HepG2 (cell line): ENCODE measurements around the gene SLC26A2. TPM values are rescaled to one million over a fixed set of nuclear protein-coding genes. Genes with fewer than 3 reads are reported as not detected.

Experiments
- ATAC-seq: fragments of 200-7000 bp; cut with Tn5 transposase; 3 replicates; pipeline ENCODE4 v1.9.1; 2020; ENCODE audit warnings: mild to moderate bottlenecking, moderate library complexity
- BruUV-seq: library from RNA; stranded (reverse); fragments of 400-500 nt; replicated peaks from 2 replicates; lab custom pipeline; 2021; lab: Mats Ljungman, UMichigan
- CTCF ChIA-PET: fragments of 300-600 bp; formaldehyde crosslinking; extraction: SDS; loops from one replicate; lab custom pipeline; 2021; ENCODE audit warnings: low total read pairs, inconsistent platforms, low intra/inter-chr PET ratio; lab: Yijun Ruan, JAX
- POLR2A ChIA-PET: fragments of 350-600 bp; sonication (Branson Sonifier 250); formaldehyde crosslinking; loops from one replicate; lab custom pipeline; 2020; ENCODE audit warnings: antibody characterized with exemption, inconsistent platforms; lab: Yijun Ruan, JAX
- DNase-seq: peaks from one replicate; pipeline ENCODE4 v3.0.0-alpha.2; 2015; ENCODE audit warnings: low spot score
- FAIRE-seq: peaks from 3 replicates; lab custom pipeline; 2011; peaks lifted over from hg19 to GRCh38; lab: Jason Lieb, UNC
- H2AFZ ChIP-seq: one replicate; pipeline ENCODE4 v1.6.1; 2011; ENCODE audit warnings: low read length, inconsistent platforms
- H3K27ac ChIP-seq: fragments of 300-600 bp; 3 replicates; pipeline ENCODE4 v1.8.0; 2011; ENCODE audit warnings: mixed run types, mild to moderate bottlenecking, mixed read lengths, low read length, inconsistent platforms; ENCODE audit not compliant: insufficient read depth; ENCODE audit errors: extremely low read length
- H3K27me3 ChIP-seq, 2 experiments: fragments of 200-600 bp in 1 of 2; 2 replicates in 1 of 2; 3 replicates in 1 of 2; pipeline versions ENCODE4 v1.6.0 to v1.8.0; 2011; ENCODE audit warnings: low read length in 2 of 2, mild to moderate bottlenecking in 2 of 2, moderate library complexity in 2 of 2, inconsistent platforms in 1 of 2; ENCODE audit not compliant: insufficient read depth in 2 of 2, control insufficient read depth in 1 of 2
- H3K36me3 ChIP-seq, 2 experiments: fragments of 200-600 bp in 1 of 2; replicated peaks in 1 of 2; 2 replicates in 1 of 2; 3 replicates in 1 of 2; pipeline versions ENCODE4 v1.5.1 to v1.8.0; 2011; ENCODE audit warnings: low read length in 2 of 2, inconsistent platforms in 1 of 2; ENCODE audit not compliant: insufficient read depth in 2 of 2, control insufficient read depth in 1 of 2
- H3K4me1 ChIP-seq: 2 replicates; pipeline ENCODE4 v1.5.1; 2012; ENCODE audit warnings: low read length, inconsistent platforms; ENCODE audit not compliant: insufficient read depth
- H3K4me2 ChIP-seq: 2 replicates; pipeline ENCODE4 v1.6.0; 2011; ENCODE audit warnings: low read depth, low read length, inconsistent platforms
- H3K4me3 ChIP-seq, 3 experiments: fragments of 200-600 bp in 1 of 3; sonication (generic), shearing (Covaris generic) in 1 of 3; replicated peaks in 1 of 3; 2 replicates each; pipeline ENCODE4 v1.5.1; 2011 to 2016; ENCODE audit warnings: low read length in 3 of 3, inconsistent platforms in 2 of 3, low read depth in 2 of 3, mild to moderate bottlenecking in 2 of 3, control low read depth in 1 of 3, mixed read lengths in 1 of 3; ENCODE audit not compliant: insufficient read depth in 1 of 3
- H3K79me2 ChIP-seq: one replicate; pipeline ENCODE4 v1.6.1; 2011; ENCODE audit warnings: low read length, inconsistent platforms; ENCODE audit not compliant: insufficient read depth
- H3K9ac ChIP-seq: 2 replicates; pipeline ENCODE4 v1.6.0; 2011; ENCODE audit warnings: mild to moderate bottlenecking, low read depth, low read length, inconsistent platforms; ENCODE audit not compliant: insufficient read depth
- H3K9me3 ChIP-seq: 2 replicates; pipeline ENCODE4 v1.5.1; 2012; ENCODE audit warnings: mild to moderate bottlenecking, low read length
- H4K20me1 ChIP-seq: 2 replicates; pipeline ENCODE4 v1.6.0; 2011; ENCODE audit warnings: inconsistent platforms, mild to moderate bottlenecking, low read length, moderate library complexity; ENCODE audit not compliant: insufficient read depth
- MEF2D ChIP-seq: sonication (generic); formaldehyde crosslinking; IDR thresholded peaks from 2 replicates; pipeline ENCODE4 v1.5.1; 2020; ENCODE audit warnings: mild to moderate bottlenecking, missing genetic modification reagents
- POGK ChIP-seq: sonication (generic); formaldehyde crosslinking; conservative IDR thresholded peaks from 2 replicates; pipeline ENCODE4 v1.8.0; 2022; ENCODE audit warnings: mild to moderate bottlenecking, moderate library complexity, missing genetic modification reagents
- PRDM4 ChIP-seq: sonication (generic); formaldehyde crosslinking; IDR thresholded peaks from 2 replicates; pipeline ENCODE4 v1.9.0; 2021; ENCODE audit warnings: missing genetic modification reagents, borderline replicate concordance
- RORA ChIP-seq: sonication (generic); formaldehyde crosslinking; IDR thresholded peaks from 2 replicates; pipeline ENCODE4 v1.5.0; 2020; ENCODE audit warnings: mild to moderate bottlenecking, missing genetic modification reagents, moderate library complexity
- ZNF414 ChIP-seq: sonication (generic); formaldehyde crosslinking; IDR thresholded peaks from 2 replicates; pipeline ENCODE4 v1.5.0; 2020; ENCODE audit warnings: missing genetic modification reagents
- ZNF460 ChIP-seq: sonication (generic); formaldehyde crosslinking; IDR thresholded peaks from 2 replicates; pipeline ENCODE4 v1.5.1; 2020; ENCODE audit warnings: missing genetic modification reagents, mild to moderate bottlenecking, borderline replicate concordance
- ZNF614 ChIP-seq: IDR thresholded peaks from 2 replicates; pipeline ENCODE4 v1.6.1; 2018; ENCODE audit warnings: missing biosample characterization, missing genetic modification reagents, inconsistent platforms, borderline replicate concordance
- ZNF619 ChIP-seq: sonication (generic); formaldehyde crosslinking; IDR thresholded peaks from 2 replicates; pipeline ENCODE4 v1.4.0; 2020; ENCODE audit warnings: mild to moderate bottlenecking, missing genetic modification reagents
- ZNF761 ChIP-seq: sonication (generic); formaldehyde crosslinking; conservative IDR thresholded peaks from 2 replicates; pipeline ENCODE4 v1.4.0; 2020; ENCODE audit warnings: mild to moderate bottlenecking, missing genetic modification reagents
- ZNF770 ChIP-seq: sonication (generic); formaldehyde crosslinking; IDR thresholded peaks from 2 replicates; pipeline ENCODE4 v1.5.0; 2020; ENCODE audit warnings: mild to moderate bottlenecking, missing genetic modification reagents
- WGBS: methylation state at CpG from one replicate; pipeline ENCODE4 v1.1.6; 2017; ENCODE audit warnings: low lambda C conversion rate; 5-methylcytosine and 5-hydroxymethylcytosine counted together
- in situ Hi-C: cut with HindIII; loops from 2 replicates; pipeline ENCODE4 v1.10.0; 2017; ENCODE audit warnings: low pct_unique_long_range_greater_than_20kb; ENCODE audit not compliant: extremely low pct_ligation_motif_present
- intact Hi-C: fragments of 100-400 bp; cut with micrococcal nuclease; formaldehyde crosslinking; loops from one replicate; pipeline ENCODE4 v1.10.0; 2022; ENCODE audit not compliant: unreplicated experiment
- polyA plus RNA-seq, 8 experiments: library from polyadenylated mRNA; depleted of rRNA in 3 of 8; stranded (reverse) in 7 of 8; unstranded in 1 of 8; fragments of >200 nt; fragmentation: Illumina TruSeq in 4 of 8; extraction: Trizol in 4 of 8; gene quantifications; 2 replicates each; pipeline versions ENCODE4 v1.2.1 to v1.2.3, GENCODE V29; 2011 to 2016; ENCODE audit warnings: low read depth in 4 of 8, missing spikeins in 1 of 8, mixed read lengths in 1 of 8; ENCODE audit not compliant: insufficient read depth in 1 of 8
- total RNA-seq, 5 experiments: library from RNA; depleted of rRNA; stranded (reverse); fragments of >200 nt; fragmentation: Illumina TruSeq; extraction: Trizol; gene quantifications; 2 replicates each; pipeline ENCODE4 v1.2.3, GENCODE V29; 2016; ENCODE audit warnings: low read depth in 1 of 5

SLC26A2 gene
- total and polyA plus RNA-seq, 2 of the 13 experiments (the other 11 are each of a cell fraction or from before 2014, with no cell fraction given): 2.2 to 7.9 TPM

- H3K9me3 ChIP-seq: 0 out of 2 replicates have a peak, but pooled peaks cover under 1% of the 10 kb centered on the region
- FAIRE-seq: no peak
- BruUV-seq: no TSS peak
- no peak overlapping the region for H3K4me2 ChIP-seq
- H3K4me1 ChIP-seq: no peaks in the 10 kb centered on the region
- POLR2A ChIA-PET: interaction anchor here (0.6 to 2.1 kb wide), 3 partner anchors 9 to 18 kb away, joined by 3 to 4 read pairs (median 3); partner anchors contain the start of genes HMGXB3 and TIGD6
- in situ Hi-C loops (no loop called here), intact Hi-C loops (no loop called here)
- TF ChIP-seq ZNF761 (no peak), ZNF414 (no peak), ZNF460 (CRISPR knock-in tag) (no peak)
- no peak for ATAC-seq
- DNase-seq: no peak
- H3K36me3 ChIP-seq: peaks cover 37 to 83% of the 10 kb centered on the region in 2 experiments
- H3K27ac ChIP-seq: no peak overlapping the region
- CTCF ChIA-PET: no interaction called here
- H3K9ac ChIP-seq: no peak overlapping the region
- no peak overlapping the region for H3K4me3 ChIP-seq
- no peaks in the 10 kb centered on the region for H3K27me3 ChIP-seq
- 94% methylated on average over 6 of the region's 6 CpGs for WGBS
- no peak overlapping the region for H2AFZ ChIP-seq
- H3K79me2 ChIP-seq: peaks cover 5% of the 10 kb centered on the region
- no peaks in the 10 kb centered on the region for H4K20me1 ChIP-seq
These were observed 49.3 kb downstream of the SLC26A2 start for GRCh38 chr5:150009671-150010387.

GRCh38 chr5:150013931-150014330 is 53.4 kb downstream of the SLC26A2 start:
- Histone ChIP-seq H3K4me1 (peaks cover 10% of the 10 kb centered on the region), H3K9ac (no peak overlapping the region), H3K79me2 (peaks cover 4% of the 10 kb centered on the region), H3K4me2 (no peak overlapping the region), H3K4me3 (no peak overlapping the region), H2AFZ (no peak overlapping the region), H3K27me3 (no peaks in the 10 kb centered on the region), H4K20me1 (no peaks in the 10 kb centered on the region), H3K36me3 (peaks cover 45 to 84% of the 10 kb centered on the region in 2 experiments), H3K27ac (no peak overlapping the region), H3K9me3 (peaks cover 8% of the 10 kb centered on the region; the same call in 1 of the 2 replicates)
- in situ Hi-C loops (no loop called here), intact Hi-C loops (no loop called here)
- ATAC-seq: no peak
- WGBS: 98% methylated on average over 4 of the region's 4 CpGs
- ChIA-PET POLR2A (no interaction called here), CTCF (no interaction called here)
- DNase-seq: no peak
- FAIRE-seq: no peak
- no TSS peak for BruUV-seq
- TF ChIP-seq ZNF770 (CRISPR knock-in tag) (no peak), MEF2D (CRISPR knock-in tag) (no peak), PRDM4 (CRISPR knock-in tag) (no peak), ZNF614 (no peak), POGK (no peak), RORA (CRISPR knock-in tag) (no peak), ZNF619 (CRISPR knock-in tag) (no peak)
